Inferior parietal cortex (tissue), 1 donor: ENCODE measurements around the gene ESYT2.

ENCODE experiments used
- DNase-seq: peaks from one replicate; pipeline ENCODE4 v3.0.0-alpha.2; 2016; ENCODE audit errors: extremely low spot score

ESYT2 gene

GRCh38 chr7:158766570-158767281 lies 62.6 kb downstream of the ESYT2 start:
- no peak for DNase-seq

GRCh38 chr7:158765020-158765419 lies 64.3 kb downstream of the ESYT2 start:
- no peak for DNase-seq

DNA sequence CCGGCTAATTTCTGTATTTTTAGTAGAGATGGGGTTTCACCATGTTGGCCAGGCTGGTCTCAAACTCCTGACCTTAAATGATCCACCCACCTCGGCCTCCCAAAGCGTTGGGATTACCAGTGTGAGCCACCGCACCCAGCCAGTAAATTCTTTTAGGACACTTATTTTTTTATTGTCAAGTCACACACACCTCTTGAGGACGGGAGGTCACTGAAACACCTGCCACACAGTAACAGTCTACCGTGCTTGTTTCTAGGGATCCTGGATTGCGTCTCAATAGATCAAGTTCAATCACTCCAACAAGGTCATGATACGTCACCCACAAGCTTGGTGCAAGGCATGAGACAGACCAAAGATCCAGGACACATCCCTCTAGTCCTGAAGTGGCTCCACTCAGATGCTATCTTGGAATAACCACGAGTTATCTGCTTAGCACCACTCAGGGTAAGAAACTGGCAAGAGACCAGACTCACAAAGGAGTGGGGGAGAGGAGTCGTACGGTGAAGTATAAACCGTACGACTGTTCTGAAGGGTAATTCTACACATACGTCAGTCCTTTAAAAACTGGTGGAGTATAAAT lies 65.8 kb downstream of the ESYT2 start:
- DNase-seq: no peak

DNA sequence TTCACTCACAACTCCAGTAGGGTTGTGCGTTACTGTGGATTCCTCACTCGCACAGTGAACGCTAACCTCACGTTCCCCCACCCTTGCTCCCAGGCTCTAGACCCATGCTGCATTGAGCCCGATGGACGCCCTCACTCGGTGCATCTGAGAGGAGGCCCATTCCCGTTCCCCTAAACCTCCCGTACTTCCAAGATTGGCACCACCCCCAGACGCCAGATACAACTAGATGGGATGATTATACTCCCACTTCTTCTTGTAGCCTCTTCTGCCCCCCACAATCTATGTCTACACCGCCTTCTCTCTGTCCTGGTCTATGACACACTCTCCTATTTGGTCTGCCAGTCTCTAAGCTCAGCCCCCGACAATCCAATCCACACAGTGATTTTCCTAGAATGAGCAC lies 67.4 kb downstream of the ESYT2 start:
- DNase-seq: no peak

- DNase-seq: no peak
Observed at GRCh38 chr7:158760936-158761335, 68.4 kb downstream of the ESYT2 start.

- no peak for DNase-seq
Observed at GRCh38 chr7:158760445-158760764, 68.9 kb downstream of the ESYT2 start.

DNA sequence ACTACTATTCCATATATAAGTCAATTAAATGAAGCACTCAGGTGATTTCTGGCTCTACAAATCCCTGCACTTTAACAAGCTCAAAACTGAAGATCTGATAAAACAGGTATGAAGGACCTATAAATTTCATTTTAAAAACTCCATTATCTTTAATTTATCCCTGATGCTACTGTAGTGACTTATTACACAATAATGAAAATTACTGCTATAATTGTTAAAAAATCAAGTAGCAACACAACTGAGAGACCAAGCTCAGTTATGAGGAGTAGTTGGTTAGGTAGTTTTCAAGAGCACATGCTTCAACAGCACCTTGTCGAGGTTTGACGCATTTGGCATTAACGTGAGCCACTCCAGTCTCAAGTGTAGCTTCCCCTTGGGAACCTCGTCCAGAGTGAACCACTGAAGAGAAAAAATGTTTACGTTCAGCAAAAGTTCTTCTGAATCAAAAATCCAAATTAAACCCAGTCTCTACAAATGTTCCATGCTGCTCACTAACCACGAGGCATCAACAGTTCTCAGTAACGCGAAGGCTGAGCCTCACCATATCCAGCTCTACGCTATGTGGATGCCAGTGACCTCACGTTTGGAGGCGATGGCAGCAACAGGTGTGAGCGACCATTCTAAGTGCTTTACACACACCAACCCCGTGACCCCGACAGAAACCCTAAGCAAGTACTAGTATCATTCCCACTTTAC lies 69.4 kb downstream of the ESYT2 start:
- no peak for DNase-seq

DNA sequence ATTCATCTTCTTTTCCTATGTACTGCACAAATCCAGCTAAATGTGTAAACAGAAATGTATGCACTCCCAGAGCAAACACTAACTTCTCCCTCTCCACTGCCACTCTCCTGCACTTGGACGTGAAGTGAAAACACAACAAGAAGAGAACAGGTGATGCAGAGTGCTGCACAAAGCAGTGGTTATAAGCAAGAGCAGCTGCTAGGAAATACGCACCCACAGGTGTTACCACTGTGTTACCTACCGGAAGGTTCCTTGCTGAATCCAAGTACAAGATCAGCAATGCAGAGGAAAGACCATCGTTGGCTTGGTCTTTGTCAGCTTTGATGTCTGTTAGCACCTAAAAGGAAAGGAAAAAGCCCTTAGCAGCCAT lies 70.1 kb downstream of the ESYT2 start:
- no peak for DNase-seq

DNA sequence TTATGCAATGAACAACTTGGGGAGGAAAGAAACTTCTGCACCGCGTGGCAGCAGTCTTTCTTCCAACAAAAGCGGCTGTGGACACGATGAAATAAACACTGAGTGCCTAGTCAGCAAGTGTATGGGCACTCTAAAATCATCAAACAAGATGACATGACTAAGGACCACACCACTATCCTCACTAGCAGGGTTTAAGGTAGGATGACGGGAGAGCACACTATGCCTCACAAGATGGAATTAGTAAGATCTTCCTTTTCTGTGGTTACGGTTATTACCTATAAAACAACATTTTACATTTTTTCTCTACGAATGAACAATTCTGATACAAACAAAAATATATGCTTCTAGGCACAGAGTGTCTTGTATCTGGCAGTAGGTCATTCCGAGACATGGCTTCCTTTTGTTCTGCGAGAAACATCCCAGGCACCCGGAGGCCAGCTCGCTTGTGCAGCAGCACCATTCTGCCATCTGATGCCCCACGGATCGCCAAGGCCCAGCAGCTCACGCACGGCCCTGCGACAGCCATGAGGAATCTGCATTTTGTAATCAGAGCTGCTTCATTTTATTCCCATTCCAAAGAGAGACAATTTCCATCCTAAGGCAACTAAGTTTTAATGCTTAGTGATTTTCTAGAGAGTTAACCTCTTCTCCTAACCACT lies 70.6 kb downstream of the ESYT2 start:
- DNase-seq: no peak

GRCh38 chr7:158757404-158757989 lies 71.8 kb downstream of the ESYT2 start:
- DNase-seq: no peak

DNA sequence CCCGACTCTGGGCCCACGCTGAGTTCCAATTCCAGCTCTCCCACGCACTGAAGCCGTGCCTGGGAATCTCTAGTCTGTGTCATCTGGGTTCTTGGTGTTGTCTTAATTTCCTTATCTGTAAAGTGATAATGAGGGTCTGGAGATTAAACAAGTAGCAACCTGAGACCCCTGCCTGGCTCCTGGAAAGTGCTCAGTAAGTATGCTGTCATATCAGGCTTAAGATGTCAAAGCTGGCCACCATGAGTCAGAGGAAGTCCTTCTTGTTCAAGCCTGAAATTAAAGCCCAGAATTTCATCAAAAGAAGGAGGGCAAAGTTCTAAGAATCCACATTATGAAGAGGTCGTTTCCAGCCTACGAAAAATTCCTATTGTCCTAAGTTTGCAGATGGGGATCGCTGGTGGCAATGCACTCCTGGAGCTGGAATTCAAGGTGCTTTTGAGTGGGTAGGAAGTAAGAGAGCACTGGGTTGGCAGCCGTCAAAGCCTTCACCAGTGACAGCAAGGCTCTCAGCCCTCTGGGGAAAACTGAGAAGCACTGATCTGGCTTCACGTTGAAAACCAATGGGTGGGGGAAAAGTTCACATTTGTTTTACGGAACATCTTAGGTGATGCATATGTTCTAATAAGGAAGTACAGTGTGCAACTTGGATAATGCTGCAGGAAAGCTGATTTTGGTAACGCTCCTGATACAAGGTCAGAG lies 74.4 kb downstream of the ESYT2 start:
- DNase-seq: no peak

DNA sequence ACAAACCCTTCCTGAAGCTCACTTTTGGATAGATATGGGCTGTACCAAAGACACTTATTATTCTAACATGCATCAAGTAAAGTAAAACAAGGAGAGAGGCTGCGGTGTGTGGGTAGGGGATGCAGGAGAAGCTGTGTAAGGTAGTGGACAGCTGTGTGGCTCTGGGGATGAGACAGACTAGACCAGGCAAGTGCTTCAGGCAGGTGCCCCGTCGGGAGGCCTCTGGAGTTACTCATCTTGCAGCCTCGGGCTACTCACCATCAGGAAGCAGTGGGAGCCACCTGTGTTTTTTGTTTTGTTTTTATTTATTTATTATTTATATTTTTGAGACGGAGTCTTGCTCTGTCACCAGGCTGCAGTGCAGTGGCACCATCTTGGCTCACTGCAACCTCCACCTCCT lies 75.4 kb downstream of the ESYT2 start:
- no peak for DNase-seq

- DNase-seq: no peak
Observed at GRCh38 chr7:158751751-158752150, 77.6 kb downstream of the ESYT2 start.

- DNase-seq: no peak
Observed at GRCh38 chr7:158751199-158751598, 78.1 kb downstream of the ESYT2 start.

GRCh38 chr7:158750702-158751101 lies 78.6 kb downstream of the ESYT2 start:
- DNase-seq: no peak

GRCh38 chr7:158749396-158749795 lies 79.9 kb downstream of the ESYT2 start:
- DNase-seq: no peak

GRCh38 chr7:158748335-158748734 lies 81.0 kb downstream of the ESYT2 start:
- DNase-seq: no peak

- DNase-seq: no peak
Observed at GRCh38 chr7:158747408-158747807, 81.9 kb downstream of the ESYT2 start.

GRCh38 chr7:158746957-158747356 lies 82.4 kb downstream of the ESYT2 start:
- DNase-seq: no peak

GRCh38 chr7:158745057-158745715 lies 84.1 kb downstream of the ESYT2 start:
- no peak for DNase-seq

GRCh38 chr7:158744070-158744469 lies 85.2 kb downstream of the ESYT2 start:
- no peak for DNase-seq
